Endothelial cell of umbilical vein (primary cell): ENCODE measurements around the gene CELF5. TPM values are rescaled to one million over a fixed set of nuclear protein-coding genes. Genes with fewer than 3 reads are reported as not detected.
"Not testable (repeated sequence)": the region's sequence is repeated elsewhere in the genome, so short reads cannot be mapped to it uniquely, and the experiment has no call there.

Source experiments
- BruUV-seq: library from RNA; stranded (reverse); fragments of 400-500 nt; replicated peaks from 2 replicates; lab custom pipeline; 2021; lab: Mats Ljungman, UMichigan
- CTCF ChIA-PET: fragments of 300-600, 350-600 bp; sonication (Branson Sonifier 250); formaldehyde crosslinking; loops from one replicate; lab custom pipeline; 2021; ENCODE audit warnings: antibody characterized with exemption, inconsistent platforms; lab: Charles Lee
- POLR2A ChIA-PET: fragments of 300-600, 350-600 bp; sonication (Branson Sonifier 250); formaldehyde crosslinking; loops from one replicate; lab custom pipeline; 2021; ENCODE audit warnings: antibody characterized with exemption, inconsistent platforms; lab: Charles Lee
- DNase-seq: peaks from one replicate; pipeline ENCODE4 v3.0.0-alpha.2; 2011; ENCODE audit warnings: low read depth, low spot score
- FAIRE-seq: peaks from 2 replicates; lab custom pipeline; 2011; peaks lifted over from hg19 to GRCh38; lab: Jason Lieb, UNC
- H2AFZ ChIP-seq: 2 replicates; pipeline ENCODE4 v1.6.0; 2012; ENCODE audit warnings: low read depth, low read length, control low read depth, inconsistent platforms
- H3K27ac ChIP-seq: 2 replicates; pipeline ENCODE4 v1.5.1; 2011; ENCODE audit warnings: low read depth, mild to moderate bottlenecking, control low read depth, low read length, moderate library complexity; ENCODE audit not compliant: insufficient read depth
- H3K27me3 ChIP-seq, 2 experiments: 2 replicates each; pipeline versions ENCODE4 v1.6.0 to v1.6.1; 2011; ENCODE audit warnings: low read length in 2 of 2, mixed read lengths in 1 of 2; ENCODE audit not compliant: control insufficient read depth in 2 of 2, insufficient read depth in 2 of 2
- H3K36me3 ChIP-seq, 2 experiments: 2 replicates in 1 of 2; 3 replicates in 1 of 2; pipeline ENCODE4 v1.5.1; 2011; ENCODE audit warnings: low read length in 2 of 2, mild to moderate bottlenecking in 1 of 2, moderate library complexity in 1 of 2; ENCODE audit not compliant: control insufficient read depth in 2 of 2, insufficient read depth in 2 of 2; ENCODE audit errors: extremely low read depth in 1 of 2
- H3K4me1 ChIP-seq: 3 replicates; pipeline ENCODE4 v1.5.1; 2011; ENCODE audit warnings: mild to moderate bottlenecking, low read length; ENCODE audit not compliant: control insufficient read depth, insufficient read depth; ENCODE audit errors: extremely low read depth
- H3K4me2 ChIP-seq: 2 replicates; pipeline ENCODE4 v1.6.1; 2011; ENCODE audit warnings: low read length, control low read depth, mixed read lengths; ENCODE audit not compliant: insufficient read depth
- H3K4me3 ChIP-seq, 3 experiments: fragments of 200-600 bp in 1 of 3; sonication (generic), shearing (Covaris generic) in 1 of 3; replicated peaks in 1 of 3; 2 replicates each; pipeline ENCODE4 v1.5.1; 2011 to 2016; ENCODE audit warnings: control low read depth in 3 of 3, low read length in 3 of 3, mild to moderate bottlenecking in 2 of 3, inconsistent platforms in 1 of 3, low read depth in 1 of 3, moderate library complexity in 1 of 3; ENCODE audit not compliant: insufficient read depth in 1 of 3
- H3K79me2 ChIP-seq: 2 replicates; pipeline ENCODE4 v1.6.0; 2012; ENCODE audit warnings: low read length, inconsistent platforms; ENCODE audit not compliant: control insufficient read depth, insufficient read depth
- H3K9ac ChIP-seq: replicated peaks from 2 replicates; pipeline ENCODE3; 2011; ENCODE audit warnings: low read length, control low read depth; ENCODE audit not compliant: insufficient read depth; ENCODE audit errors: extremely low read depth
- H3K9me1 ChIP-seq: replicated peaks from 3 replicates; pipeline ENCODE4 v1.6.0; 2011; ENCODE audit warnings: mild to moderate bottlenecking, low read length; ENCODE audit not compliant: control insufficient read depth, insufficient read depth; ENCODE audit errors: extremely low read depth
- H3K9me3 ChIP-seq: replicated peaks from 2 replicates; pipeline ENCODE4 v1.5.1; 2012; ENCODE audit warnings: low read length, inconsistent platforms; ENCODE audit not compliant: control insufficient read depth, insufficient read depth
- H4K20me1 ChIP-seq: replicated peaks from 2 replicates; pipeline ENCODE3; 2011; ENCODE audit warnings: mild to moderate bottlenecking, low read length; ENCODE audit not compliant: control insufficient read depth, insufficient read depth; ENCODE audit errors: extremely low read depth
- EZH2 ChIP-seq: IDR thresholded peaks from 2 replicates; pipeline ENCODE4 v1.6.1; 2012; ENCODE audit warnings: borderline replicate concordance, low read depth, mild to moderate bottlenecking, moderate library complexity, low read length, inconsistent platforms; ENCODE audit not compliant: severe bottlenecking
- FOS ChIP-seq: IDR thresholded peaks from 2 replicates; pipeline ENCODE4 v1.6.1; 2011; ENCODE audit warnings: mild to moderate bottlenecking, low read length, moderate library complexity, borderline replicate concordance; ENCODE audit not compliant: insufficient read depth
- GATA2 ChIP-seq: IDR thresholded peaks from 2 replicates; pipeline ENCODE4 v1.7.0; 2011; ENCODE audit warnings: low read depth, mild to moderate bottlenecking, moderate library complexity, mixed read lengths, low read length; ENCODE audit not compliant: insufficient read length, insufficient read depth
- JUN ChIP-seq: IDR thresholded peaks from 2 replicates; pipeline ENCODE4 v1.6.1; 2011; ENCODE audit warnings: borderline replicate concordance, low read depth; ENCODE audit not compliant: insufficient read length, insufficient read depth
- MYC ChIP-seq: IDR thresholded peaks from one replicate; pipeline ENCODE4 v1.6.1; 2011; ENCODE audit warnings: mild to moderate bottlenecking, low read depth, low read length
- POLR2A ChIP-seq: IDR thresholded peaks from 2 replicates; pipeline ENCODE4 v1.6.1; 2012; ENCODE audit warnings: low read depth, mild to moderate bottlenecking, control low read depth, low read length
- POLR2AphosphoS5 ChIP-seq: IDR thresholded peaks from 2 replicates; pipeline ENCODE4 v1.6.1; 2012; ENCODE audit warnings: low read depth, mild to moderate bottlenecking, control low read depth, low read length, moderate library complexity; ENCODE audit not compliant: insufficient read depth
- dilution Hi-C: fragments of 300-500 bp; cut with MboI; formaldehyde crosslinking; loops from one replicate; pipeline ENCODE4 v1.15.0; 2019; ENCODE audit warnings: low sequenced_read_pairs; ENCODE audit not compliant: extremely low pct_ligation_motif_present
- intact Hi-C: fragments of 100-400 bp; cut with micrococcal nuclease; formaldehyde crosslinking; loops from one replicate; pipeline ENCODE4 v1.10.0; 2022
- polyA plus RNA-seq, 4 experiments: library from polyadenylated mRNA; depleted of rRNA in 3 of 4; stranded (reverse) in 3 of 4; unstranded in 1 of 4; fragments of >200 nt; gene quantifications; 2 replicates each; pipeline versions ENCODE4 v1.2.1 to v1.2.3, GENCODE V29; 2011 to 2012; ENCODE audit warnings: missing spikeins in 1 of 4
- total RNA-seq: library from RNA; stranded (reverse); gene quantifications from 2 replicates; pipeline ENCODE4 v1.2.3, GENCODE V29; 2021
- TF ChIP-seq, protein P1 (sequence below): IDR thresholded peaks from 2 replicates; pipeline ENCODE4 v1.6.1; 2011; ENCODE audit not compliant: insufficient read depth, insufficient read length
- TF ChIP-seq, protein P2 (sequence below), 2 donors: IDR thresholded peaks; 1 replicate in 1 of 2; 2 replicates in 1 of 2; pipeline ENCODE4 v1.5.1; 2011; ENCODE audit warnings: low read length in 2 of 2, mild to moderate bottlenecking in 2 of 2, moderate library complexity in 2 of 2, control low read depth in 1 of 2, inconsistent platforms in 1 of 2, low read depth in 1 of 2; ENCODE audit not compliant: insufficient read depth in 1 of 2; ENCODE audit errors: extremely low read depth in 1 of 2

Gene CELF5
- total and polyA plus RNA-seq, 2 donors (not counting 3 experiments of a cell fraction or from before 2014, with no cell fraction given): not detected

DNA sequence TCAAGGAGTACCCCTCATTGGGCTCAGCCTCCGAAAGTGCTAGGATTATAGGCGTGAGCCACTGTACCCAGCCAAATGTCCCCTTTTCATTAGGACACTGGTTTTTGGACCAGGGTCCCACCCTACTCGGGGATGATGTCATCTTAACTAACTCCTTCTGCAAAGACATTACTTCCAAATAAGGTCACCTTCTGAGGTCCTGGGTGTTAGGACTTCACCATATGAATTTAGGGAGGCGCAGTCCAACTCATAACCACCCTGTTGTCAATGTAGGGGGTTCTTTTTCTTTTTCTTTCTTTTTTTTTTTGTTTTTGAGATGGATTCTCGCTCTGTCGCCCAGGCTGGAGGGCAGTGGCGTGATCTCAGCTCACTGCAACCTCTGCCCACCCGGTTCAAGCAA lies 109.2 kb downstream of the CELF5 start:
- Histone ChIP-seq H3K9me3 (peaks cover 2% of the 10 kb centered on the region), H3K4me3 (no peak overlapping the region), H3K27ac (no peak overlapping the region), H3K79me2 (no peaks in the 10 kb centered on the region), H3K27me3 (no peaks in the 10 kb centered on the region), H2AFZ (no peak overlapping the region), H3K4me1 (no peaks in the 10 kb centered on the region), H3K36me3 (no peaks in the 10 kb centered on the region), H4K20me1 (no peaks in the 10 kb centered on the region), H3K9me1 (no peaks in the 10 kb centered on the region), H3K4me2 (no peak overlapping the region), H3K9ac (no peak overlapping the region)
- ChIA-PET POLR2A (no interaction called here), CTCF (interaction anchor here (2.2 kb wide), 1 partner anchor 139 kb away, joined by 10 read pairs; no protein-coding TSS in a partner anchor)
- dilution Hi-C loops: no loop called here
- FAIRE-seq (no peak), DNase-seq (no peak)
- TF ChIP-seq FOS (no peak), MYC (no peak), JUN (no peak), EZH2 (no peak), POLR2A (no peak), GATA2 (no peak), POLR2AphosphoS5 (no peak)
- TF ChIP-seq, protein P1, sequence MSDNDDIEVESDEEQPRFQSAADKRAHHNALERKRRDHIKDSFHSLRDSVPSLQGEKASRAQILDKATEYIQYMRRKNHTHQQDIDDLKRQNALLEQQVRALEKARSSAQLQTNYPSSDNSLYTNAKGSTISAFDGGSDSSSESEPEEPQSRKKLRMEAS: no peak
- TF ChIP-seq, protein P2, sequence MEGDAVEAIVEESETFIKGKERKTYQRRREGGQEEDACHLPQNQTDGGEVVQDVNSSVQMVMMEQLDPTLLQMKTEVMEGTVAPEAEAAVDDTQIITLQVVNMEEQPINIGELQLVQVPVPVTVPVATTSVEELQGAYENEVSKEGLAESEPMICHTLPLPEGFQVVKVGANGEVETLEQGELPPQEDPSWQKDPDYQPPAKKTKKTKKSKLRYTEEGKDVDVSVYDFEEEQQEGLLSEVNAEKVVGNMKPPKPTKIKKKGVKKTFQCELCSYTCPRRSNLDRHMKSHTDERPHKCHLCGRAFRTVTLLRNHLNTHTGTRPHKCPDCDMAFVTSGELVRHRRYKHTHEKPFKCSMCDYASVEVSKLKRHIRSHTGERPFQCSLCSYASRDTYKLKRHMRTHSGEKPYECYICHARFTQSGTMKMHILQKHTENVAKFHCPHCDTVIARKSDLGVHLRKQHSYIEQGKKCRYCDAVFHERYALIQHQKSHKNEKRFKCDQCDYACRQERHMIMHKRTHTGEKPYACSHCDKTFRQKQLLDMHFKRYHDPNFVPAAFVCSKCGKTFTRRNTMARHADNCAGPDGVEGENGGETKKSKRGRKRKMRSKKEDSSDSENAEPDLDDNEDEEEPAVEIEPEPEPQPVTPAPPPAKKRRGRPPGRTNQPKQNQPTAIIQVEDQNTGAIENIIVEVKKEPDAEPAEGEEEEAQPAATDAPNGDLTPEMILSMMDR (IDR thresholded peaks at IDR 0.05; ENCODE audit: extremely low read depth in 1 of 2, insufficient read depth in 1 of 2, low read depth in 1 of 2, low read length in 2 of 2): no peak
- intact Hi-C loops: no loop called here
- no TSS peak for BruUV-seq

DNA sequence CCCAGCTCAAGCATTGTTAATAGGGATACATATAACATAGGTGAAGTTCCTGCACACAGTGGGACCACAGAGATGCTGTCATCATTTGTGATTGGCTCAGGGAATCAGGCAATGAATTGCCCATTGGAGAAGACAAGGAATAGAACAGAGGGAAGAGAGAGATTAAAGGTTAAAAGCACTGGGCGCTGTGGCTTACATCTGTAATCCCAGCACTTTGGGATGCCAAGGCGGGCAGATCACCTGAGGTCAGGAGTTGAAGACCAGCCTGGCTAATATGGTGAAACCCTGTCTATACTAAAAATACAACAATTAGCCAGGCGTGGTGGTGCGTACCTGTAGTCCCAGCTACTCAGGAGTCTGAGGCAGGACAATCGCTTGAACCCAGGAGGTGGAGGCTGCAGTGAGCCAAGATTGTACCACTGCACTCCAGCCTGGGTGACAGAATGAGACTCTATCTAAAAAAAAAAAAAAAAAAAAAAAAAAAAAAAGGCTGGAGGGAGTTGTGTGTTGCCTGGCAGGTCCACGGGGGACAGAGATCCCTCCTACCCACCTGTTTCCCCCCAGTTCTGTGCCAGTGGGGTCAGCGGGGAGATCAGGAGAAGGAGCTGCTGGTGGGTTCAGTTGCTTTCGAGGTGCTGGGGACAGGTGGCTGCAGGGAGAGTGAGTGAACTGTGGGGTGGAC lies 110.4 kb downstream of the CELF5 start:
- DNase-seq, H4K20me1 ChIP-seq, H3K9me3 ChIP-seq, POLR2A ChIA-PET, dilution Hi-C loops, H3K4me1 ChIP-seq, H3K79me2 ChIP-seq, H3K4me2 ChIP-seq, intact Hi-C loops, H3K9me1 ChIP-seq, H2AFZ ChIP-seq, BruUV-seq, H3K9ac ChIP-seq, H3K4me3 ChIP-seq, H3K36me3 ChIP-seq, H3K27ac ChIP-seq, H3K27me3 ChIP-seq, FAIRE-seq: not testable (repeated sequence)
- CTCF ChIA-PET: interaction anchor here (0.6 to 3.2 kb wide), 6 partner anchors 13 to 138 kb away, joined by 3 to 16 read pairs (median 6); no protein-coding TSS in a partner anchor
